GM12801 (cell line): ENCODE measurements around the gene PTPRN2.

Experiments
- CTCF ChIP-seq: IDR thresholded peaks from one replicate; pipeline ENCODE4 v1.5.1; 2011; ENCODE audit warnings: control low read depth; ENCODE audit not compliant: insufficient read length; ENCODE audit errors: extremely low read depth

Gene PTPRN2

GRCh38 chr7:158414486-158414961, 173.1 kb downstream of the PTPRN2 start:
- no peak for TF ChIP-seq CTCF

GRCh38 chr7:158414002-158414401, 173.6 kb downstream of the PTPRN2 start:
- TF ChIP-seq CTCF: no peak

- no peak for TF ChIP-seq CTCF
Observed at GRCh38 chr7:158411232-158411950, 176.2 kb downstream of the PTPRN2 start.

- no peak for TF ChIP-seq CTCF
Observed at GRCh38 chr7:158410720-158411119, 176.9 kb downstream of the PTPRN2 start.

- no peak for TF ChIP-seq CTCF
Observed at GRCh38 chr7:158409816-158410330, 177.8 kb downstream of the PTPRN2 start.

GRCh38 chr7:158409120-158409519, 178.5 kb downstream of the PTPRN2 start:
- no peak for TF ChIP-seq CTCF

- TF ChIP-seq CTCF: no peak
Observed at GRCh38 chr7:158408318-158408920, 179.2 kb downstream of the PTPRN2 start.
